GM18519 (cell line): ENCODE results near the gene TMIE.
"Not testable (repeated sequence)": the region's sequence is repeated elsewhere in the genome, so short reads cannot be mapped to it uniquely, and the experiment has no call there.

ENCODE experiments used
- ATAC-seq: cut with Tn5 transposase; IDR thresholded peaks from one replicate; pipeline ENCODE4 v1.9.1; 2021; ENCODE audit warnings: mild to moderate bottlenecking, moderate library complexity; ENCODE audit not compliant: unreplicated experiment, low FRiP score

TMIE gene

GRCh38 chr3:46682974-46683373 lies 18.2 kb upstream of the TMIE start:
- ATAC-seq = no peak

- ATAC-seq = no peak
These were observed 16.3 kb upstream of the TMIE start for GRCh38 chr3:46684891-46685290.

- no peak for ATAC-seq
These were observed 15.7 kb upstream of the TMIE start for GRCh38 chr3:46685446-46685845.

- no peak for ATAC-seq
These were observed 10.4 kb upstream of the TMIE start for GRCh38 chr3:46690798-46691197.

- ATAC-seq = no peak
These were observed 8.6 kb upstream of the TMIE start for GRCh38 chr3:46692566-46692990.

- no peak for ATAC-seq
These were observed 7.9 kb upstream of the TMIE start, which contains the start of gene ALS2CL for GRCh38 chr3:46693038-46693891. TSS of gene ALS2CL (minus strand) at chr3:46693679. CDS start at chr3:46689440, 4,239 bp downstream.

GRCh38 chr3:46693892-46694226 lies 7.3 kb upstream of the TMIE start:
- no peak for ATAC-seq

- ATAC-seq = no peak
These were observed 6.7 kb upstream of the TMIE start for GRCh38 chr3:46694520-46694919.

- no peak for ATAC-seq
These were observed 5.8 kb upstream of the TMIE start for GRCh38 chr3:46695177-46695961.

GRCh38 chr3:46695962-46696894 lies 5.0 kb upstream of the TMIE start:
- no peak for ATAC-seq

- no peak for ATAC-seq
These were observed 1.3 kb upstream of the TMIE start for GRCh38 chr3:46699676-46700523.

- no peak for ATAC-seq
These were observed 420 bp upstream of the TMIE start for GRCh38 chr3:46700772-46701171.

- no peak for ATAC-seq
These were observed 1.2 kb downstream of the TMIE start for GRCh38 chr3:46702246-46703012.

GRCh38 chr3:46703013-46703520 lies 1.9 kb downstream of the TMIE start:
- ATAC-seq = no peak

- not testable (repeated sequence) for ATAC-seq
These were observed 3.2 kb downstream of the TMIE start for GRCh38 chr3:46704346-46704745.

- ATAC-seq = no peak
These were observed 3.9 kb downstream of the TMIE start for GRCh38 chr3:46705022-46705530.

GRCh38 chr3:46705751-46706552 lies 4.8 kb downstream of the TMIE start:
- ATAC-seq = no peak
